NCI-H1092 treated with DMSO at 0.1 percent for 48 hours (cell line): Measurements from ENCODE around the gene GTF2H3.

Source experiments
- DNase-seq: peaks from one replicate; lab custom pipeline; 2025; lab: John Stamatoyannopoulos, UW

The GTF2H3 gene

GRCh38 chr12:123645878-123646277 is 12.2 kb downstream of the GTF2H3 start:
- DNase-seq = no peak

DNA sequence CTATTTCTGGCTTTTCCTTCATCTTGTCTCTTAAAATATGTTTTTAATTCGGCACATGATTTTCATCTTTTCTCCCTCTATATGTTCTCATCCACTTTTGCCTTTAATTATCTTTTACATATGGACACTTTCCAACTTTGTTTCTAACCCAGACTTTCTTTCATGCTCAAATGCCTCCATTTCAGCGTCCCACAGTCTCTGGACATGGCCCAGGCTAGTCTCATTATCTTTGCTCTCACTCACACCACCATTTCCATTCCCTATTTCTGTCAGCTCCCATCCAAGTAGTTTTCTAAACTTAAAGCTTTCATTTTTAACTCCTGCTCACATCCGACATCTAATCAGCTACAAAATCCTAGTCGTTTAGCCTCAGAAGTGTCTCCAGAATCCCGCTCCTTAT is 14.8 kb downstream of the GTF2H3 start:
- DNase-seq = no peak

GRCh38 chr12:123654129-123654701 is 20.6 kb downstream of the GTF2H3 start:
- no peak for DNase-seq

- no peak for DNase-seq
Measured at GRCh38 chr12:123655420-123655819, 21.8 kb downstream of the GTF2H3 start.

- DNase-seq = no peak
Measured at GRCh38 chr12:123656392-123656791, 22.8 kb downstream of the GTF2H3 start.

DNA sequence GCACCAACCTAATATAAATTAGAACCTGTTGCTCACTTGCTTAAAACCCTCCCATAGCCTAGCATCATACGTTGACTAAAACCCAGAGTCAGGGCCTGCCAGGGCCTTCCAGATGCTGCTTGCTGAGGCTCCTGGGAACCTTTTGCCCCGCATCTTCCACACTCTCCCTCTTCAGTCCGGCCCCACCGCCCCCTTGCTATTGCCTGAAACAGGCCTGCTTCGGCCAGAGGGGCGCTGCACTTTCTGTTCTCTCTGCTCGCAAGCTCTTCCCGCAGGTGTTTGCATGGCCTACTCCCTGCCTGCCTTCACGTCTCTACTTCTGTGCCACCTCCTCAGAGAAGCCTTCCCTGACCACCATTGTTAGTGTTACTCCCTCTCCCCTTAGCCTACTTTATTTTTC is 23.6 kb downstream of the GTF2H3 start:
- DNase-seq = no peak

DNA sequence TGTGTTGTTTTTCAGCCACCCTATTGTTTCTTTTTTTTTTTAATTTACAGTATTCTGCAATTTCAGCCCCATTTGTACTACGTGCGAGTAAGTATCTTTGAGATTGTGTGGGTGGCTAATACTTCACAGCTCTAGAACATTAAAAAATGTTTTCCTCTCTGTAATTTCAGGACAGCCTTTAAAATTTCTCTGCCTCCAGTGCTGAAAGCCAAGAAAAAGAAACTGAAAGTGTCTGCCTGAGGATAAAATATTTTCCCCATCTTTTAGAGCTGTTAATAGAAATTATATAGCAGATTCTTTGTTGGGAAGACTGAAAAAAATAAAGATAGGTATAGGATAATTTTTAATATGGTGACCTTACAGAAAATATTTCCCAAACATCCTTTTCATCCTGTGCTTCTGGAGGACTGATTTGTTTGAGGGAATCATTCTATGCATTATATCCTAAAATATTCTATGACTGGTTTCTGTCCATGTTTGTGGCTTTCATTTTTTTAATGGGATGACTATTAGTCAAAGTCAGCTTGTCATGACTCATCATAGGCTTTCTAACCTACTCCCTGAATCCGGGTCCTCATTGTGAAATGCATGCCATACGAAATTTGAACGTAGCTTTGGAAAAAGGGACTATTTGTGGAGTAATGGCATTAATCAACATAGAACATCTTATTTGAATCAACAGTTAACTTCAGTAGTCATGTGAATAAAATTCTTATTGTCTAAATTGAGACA is 26.5 kb downstream of the GTF2H3 start:
- no peak for DNase-seq

DNA sequence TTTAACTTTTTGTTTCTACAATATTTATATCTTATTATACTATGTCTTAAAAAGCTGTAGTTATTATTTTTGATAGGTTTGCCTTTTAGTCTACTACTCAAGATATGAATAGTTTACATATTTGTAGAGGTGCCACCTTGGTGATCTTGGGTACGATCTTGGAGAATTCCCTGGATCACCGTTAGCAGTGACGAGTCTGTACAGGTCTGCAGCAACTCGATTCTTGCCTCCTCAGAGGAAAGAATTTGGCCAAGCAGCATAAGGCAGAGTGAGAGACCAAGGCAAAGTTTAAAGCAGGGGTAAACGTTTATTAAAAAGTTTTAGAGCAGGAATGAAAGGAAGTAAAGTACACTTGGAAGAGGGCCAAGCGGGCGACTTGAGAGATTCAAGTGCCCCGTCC is 34.1 kb downstream of the GTF2H3 start:
- DNase-seq = no peak

DNA sequence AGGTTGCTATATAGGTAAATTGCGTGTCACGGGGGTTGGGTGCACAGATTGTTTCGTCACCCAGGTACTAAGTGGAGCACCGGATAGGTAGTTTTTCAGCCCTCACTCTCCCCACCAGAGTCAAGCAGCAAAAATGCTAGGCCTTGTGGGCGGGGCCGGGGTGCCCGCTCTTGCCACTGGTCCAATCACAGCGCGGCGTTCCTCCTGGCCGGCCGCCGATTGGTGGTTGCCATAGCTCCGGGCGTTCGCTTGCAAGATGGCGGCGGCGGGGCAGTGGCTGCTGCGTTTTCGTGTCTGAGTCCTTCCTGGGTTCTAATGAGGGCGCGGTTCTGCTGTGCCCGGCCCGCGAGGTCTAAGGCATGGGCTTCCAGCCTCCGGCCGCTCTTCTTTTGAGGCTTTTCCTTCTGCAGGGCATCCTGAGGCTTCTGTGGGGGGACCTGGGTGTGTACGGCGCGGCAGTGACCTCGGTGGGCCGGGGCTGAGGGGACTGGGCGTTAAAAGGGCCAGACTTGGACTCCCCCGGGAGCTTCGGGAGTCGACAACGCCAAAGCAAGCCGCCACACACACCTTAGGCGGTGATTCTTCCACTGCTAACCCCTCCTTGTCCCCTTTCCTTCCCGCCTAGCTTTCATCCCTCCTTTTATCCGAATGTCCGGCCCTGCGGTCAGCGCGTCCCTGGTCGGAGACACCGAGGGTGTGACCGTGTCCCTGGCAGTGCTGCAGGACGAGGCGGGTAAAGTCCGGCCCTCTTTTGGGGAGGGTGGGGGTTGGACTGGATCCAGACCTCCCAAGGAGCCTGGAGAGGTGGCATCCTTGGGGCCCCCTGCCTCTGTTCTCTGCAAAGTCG is 37.5 kb downstream of the GTF2H3 start, which contains the start of gene TCTN2:
TSS of gene TCTN2 (plus strand) at position 232 of the 847 bp plus-strand sequence. CDS start at position 360, 128 bp downstream.
- DNase-seq = peak; percentile 88

DNA sequence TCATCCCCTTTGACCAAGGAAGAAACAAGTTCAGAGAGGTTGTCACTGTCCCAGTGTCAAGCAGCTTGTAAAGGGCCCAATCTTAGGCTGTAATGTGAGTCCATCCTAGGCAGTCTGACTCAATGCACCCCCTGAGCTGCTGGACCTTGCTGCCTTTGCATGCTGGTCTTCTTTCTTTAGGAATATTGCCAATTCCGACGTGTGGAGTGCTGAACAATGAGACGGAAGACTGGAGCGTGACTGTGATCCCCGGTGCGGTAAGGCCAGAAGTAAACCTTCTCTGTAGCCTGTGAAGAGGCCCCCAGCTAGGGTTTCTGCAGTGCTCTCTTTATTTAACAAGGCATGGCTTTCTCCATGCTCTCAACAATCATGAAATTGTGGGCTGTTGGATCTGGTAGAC is 38.2 kb downstream of the GTF2H3 start:
- no peak for DNase-seq

DNA sequence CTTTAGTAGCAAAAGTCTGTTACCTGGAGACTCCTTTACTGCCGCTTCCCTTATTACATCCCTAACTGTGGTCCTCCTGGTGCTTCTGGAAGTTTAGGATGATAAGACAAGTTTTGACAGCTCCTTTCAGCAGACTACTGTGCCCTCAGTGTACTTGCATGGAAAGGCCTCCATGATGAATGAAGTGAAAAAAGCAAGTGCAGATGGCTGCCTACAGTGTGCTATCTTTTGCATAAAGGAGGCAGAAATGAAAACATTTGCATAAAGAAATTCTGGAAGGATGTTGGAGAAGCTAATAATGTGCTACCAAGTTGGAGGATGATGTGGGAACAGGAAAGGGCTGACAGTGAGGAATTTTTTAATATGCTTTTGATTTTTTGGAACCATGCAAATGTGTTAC is 41.8 kb downstream of the GTF2H3 start:
- DNase-seq = no peak

GRCh38 chr12:123676616-123677320 is 43.1 kb downstream of the GTF2H3 start:
- no peak for DNase-seq

DNA sequence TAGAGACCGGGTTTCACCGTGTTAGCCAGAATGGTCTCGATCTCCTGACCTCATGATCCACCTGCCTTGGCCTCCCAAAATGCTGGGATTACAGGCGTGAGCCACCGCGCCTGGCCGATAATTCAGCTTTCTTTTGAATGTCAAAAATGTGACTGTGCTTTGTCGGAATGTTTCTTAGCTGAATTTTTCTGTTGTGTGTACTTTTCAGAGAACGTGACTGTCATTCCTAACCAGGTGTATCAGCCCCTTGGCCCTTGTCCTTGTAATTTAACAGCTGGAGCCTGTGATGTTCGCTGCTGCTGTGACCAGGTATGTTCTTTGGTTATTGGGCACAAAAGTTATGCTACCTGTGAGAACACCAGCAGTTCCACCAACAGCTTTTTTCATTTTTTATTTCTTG is 45.4 kb downstream of the GTF2H3 start:
- DNase-seq = no peak

- no peak for DNase-seq
Measured at GRCh38 chr12:123681605-123682004, 48.0 kb downstream of the GTF2H3 start.

GRCh38 chr12:123683964-123684363 is 50.3 kb downstream of the GTF2H3 start:
- DNase-seq = no peak

- no peak for DNase-seq
Measured at GRCh38 chr12:123686636-123687190, 53.1 kb downstream of the GTF2H3 start.

DNA sequence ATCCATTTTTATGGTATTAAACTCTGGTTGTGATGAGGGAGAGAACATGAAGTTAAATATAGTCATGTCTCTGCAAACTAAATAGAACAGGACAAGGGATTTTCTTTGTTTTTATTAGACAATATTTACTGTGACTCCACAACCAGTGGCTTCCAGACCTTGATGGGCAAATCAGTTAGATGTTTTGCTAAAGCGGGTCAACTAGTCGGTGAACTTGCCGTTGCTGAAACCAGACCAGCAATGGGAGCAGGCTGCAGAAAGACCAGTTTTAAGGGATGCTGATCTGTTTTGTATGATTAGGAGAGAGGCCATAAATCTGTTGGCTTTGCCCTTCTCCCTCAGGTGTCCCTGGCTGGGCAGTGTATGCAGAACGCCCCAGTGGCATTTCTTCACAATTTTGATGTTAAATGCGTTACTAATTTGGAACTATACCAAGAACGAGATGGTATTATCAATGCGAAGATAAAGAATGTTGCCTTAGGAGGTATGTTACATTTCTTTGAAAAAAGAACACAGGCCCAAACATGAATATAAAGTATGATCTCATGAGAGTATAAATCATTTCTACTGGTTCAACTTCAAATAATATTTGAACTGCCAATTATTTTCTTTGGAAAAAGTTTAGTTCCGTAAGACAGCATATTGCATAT is 56.7 kb downstream of the GTF2H3 start:
- DNase-seq = no peak

GRCh38 chr12:123696207-123696606 is 62.6 kb downstream of the GTF2H3 start:
- DNase-seq = peak; percentile 63

DNA sequence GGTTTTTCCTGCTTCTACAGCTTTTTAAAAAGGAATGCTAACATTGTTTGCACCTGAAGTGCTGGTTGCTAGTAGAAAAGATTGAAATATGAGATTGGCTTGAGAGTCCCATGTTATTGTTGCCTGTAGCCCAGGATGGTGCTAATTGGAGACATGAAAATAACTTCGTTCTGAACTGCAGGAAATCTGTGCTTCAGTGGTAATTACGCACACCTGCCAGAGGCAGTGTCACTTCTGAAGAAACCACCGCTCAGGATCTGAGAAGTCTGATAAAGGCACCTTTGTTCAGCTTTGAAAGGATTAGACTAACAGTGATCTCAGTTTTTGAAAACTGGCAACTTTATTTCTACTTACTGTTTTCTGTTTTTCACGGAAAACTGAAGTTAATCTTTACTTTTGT is 63.0 kb downstream of the GTF2H3 start:
- DNase-seq = peak; percentile 63

- no peak for DNase-seq
Measured at GRCh38 chr12:123705935-123706334, 72.3 kb downstream of the GTF2H3 start.

GRCh38 chr12:123707466-123707865 is 73.8 kb downstream of the GTF2H3 start:
- no peak for DNase-seq
